ENCODE data around the gene OTOG.

OTOG gene

GRCh38 chr11:17605651-17606122 is 58.6 kb downstream of the OTOG start:
- TF ChIP-seq CTCF (IDR thresholded peaks at IDR 0.05; ENCODE audit: insufficient read depth, low read length) (no peak), GABPA (IDR thresholded peaks at IDR 0.05; ENCODE audit: low read depth) (no peak), POLR2AphosphoS5 (IDR thresholded peaks at IDR 0.05; ENCODE audit: low read depth) (no peak), REST (IDR thresholded peaks at IDR 0.05; ENCODE audit: insufficient replicate concordance, low read depth) (no peak), SPI1 (IDR thresholded peaks at IDR 0.05; ENCODE audit: borderline replicate concordance, low read depth) (no peak)
- Histone ChIP-seq H3K27ac (replicated peaks) (no peak overlapping the region), H3K4me3 (replicated peaks; ENCODE audit: insufficient read depth, low read length) (no peak overlapping the region), H3K27me3 (ENCODE audit: insufficient read depth, poor library complexity, severe bottlenecking) (no peaks in the 10 kb centered on the region)
- no peak for DNase-seq (ENCODE audit: low read depth in 1 of 2, low spot score in 1 of 2)

- H3K4me3 ChIP-seq (replicated peaks; ENCODE audit: insufficient read depth, low read length) = no peak overlapping the region
- no peak for DNase-seq (ENCODE audit: low read depth in 1 of 2, low spot score in 1 of 2)
- H3K27me3 ChIP-seq (ENCODE audit: insufficient read depth, poor library complexity, severe bottlenecking) = no peaks in the 10 kb centered on the region
- TF ChIP-seq POLR2AphosphoS5 (IDR thresholded peaks at IDR 0.05; ENCODE audit: low read depth) (no peak), GABPA (IDR thresholded peaks at IDR 0.05; ENCODE audit: low read depth) (no peak), SPI1 (IDR thresholded peaks at IDR 0.05; ENCODE audit: borderline replicate concordance, low read depth) (no peak), CTCF (IDR thresholded peaks at IDR 0.05; ENCODE audit: insufficient read depth, low read length) (no peak), REST (IDR thresholded peaks at IDR 0.05; ENCODE audit: insufficient replicate concordance, low read depth) (no peak)
- no peak overlapping the region for H3K27ac ChIP-seq (replicated peaks)
Observed at GRCh38 chr11:17606233-17607082, 59.4 kb downstream of the OTOG start.

- Histone ChIP-seq H3K27ac (replicated peaks) (no peak overlapping the region), H3K4me3 (replicated peaks; ENCODE audit: insufficient read depth, low read length) (no peak overlapping the region), H3K27me3 (ENCODE audit: insufficient read depth, poor library complexity, severe bottlenecking) (no peaks in the 10 kb centered on the region)
- TF ChIP-seq CTCF (IDR thresholded peaks at IDR 0.05; ENCODE audit: insufficient read depth, low read length) (no peak), GABPA (IDR thresholded peaks at IDR 0.05; ENCODE audit: low read depth) (no peak), REST (IDR thresholded peaks at IDR 0.05; ENCODE audit: insufficient replicate concordance, low read depth) (no peak), SPI1 (IDR thresholded peaks at IDR 0.05; ENCODE audit: borderline replicate concordance, low read depth) (no peak), POLR2AphosphoS5 (IDR thresholded peaks at IDR 0.05; ENCODE audit: low read depth) (no peak)
- DNase-seq (ENCODE audit: low read depth in 1 of 2, low spot score in 1 of 2) = no peak
Observed at GRCh38 chr11:17607083-17607429, 60.0 kb downstream of the OTOG start.

Data from HL-60 (cell line).